Brain microvascular endothelial cell (primary cell): ENCODE results near the gene EXT2.

Experiments
- DNase-seq: peaks from one replicate; pipeline ENCODE4 v3.0.0-alpha.2; 2020
- H3K27ac ChIP-seq: fragments of 250-450 bp; sonication (Bioruptor Pico); 2 replicates; pipeline ENCODE4 v1.5.1; 2020; ENCODE audit warnings: mild to moderate bottlenecking, moderate library complexity
- H3K27me3 ChIP-seq: fragments of 250-450 bp; sonication (Bioruptor Pico); replicated peaks from 2 replicates; pipeline ENCODE4 v1.5.1; 2020; ENCODE audit warnings: mild to moderate bottlenecking
- H3K36me3 ChIP-seq: fragments of 250-450 bp; sonication (Bioruptor Pico); replicated peaks from 2 replicates; pipeline ENCODE4 v1.5.1; 2020; ENCODE audit warnings: mild to moderate bottlenecking
- H3K4me3 ChIP-seq: 2 replicates; pipeline ENCODE4 v1.5.1; 2011; ENCODE audit warnings: low read depth, mild to moderate bottlenecking, control low read depth, low read length, moderate library complexity
- in situ Hi-C: cut with HindIII; loops from 2 replicates; pipeline ENCODE4 v1.10.0; 2017; ENCODE audit warnings: low sequenced_read_pairs, low pct_ligation_motif_present
- TF ChIP-seq, protein P1 (sequence below): IDR thresholded peaks from 2 replicates; pipeline ENCODE4 v1.5.1; 2011; ENCODE audit warnings: low read depth, mild to moderate bottlenecking, moderate library complexity, low read length, control low read depth, inconsistent platforms; ENCODE audit errors: missing control alignments

Gene EXT2

GRCh38 chr11:44266056-44266780 lies 170.7 kb downstream of the EXT2 start:
- no peaks in the 10 kb centered on the region for H3K27me3 ChIP-seq

DNA sequence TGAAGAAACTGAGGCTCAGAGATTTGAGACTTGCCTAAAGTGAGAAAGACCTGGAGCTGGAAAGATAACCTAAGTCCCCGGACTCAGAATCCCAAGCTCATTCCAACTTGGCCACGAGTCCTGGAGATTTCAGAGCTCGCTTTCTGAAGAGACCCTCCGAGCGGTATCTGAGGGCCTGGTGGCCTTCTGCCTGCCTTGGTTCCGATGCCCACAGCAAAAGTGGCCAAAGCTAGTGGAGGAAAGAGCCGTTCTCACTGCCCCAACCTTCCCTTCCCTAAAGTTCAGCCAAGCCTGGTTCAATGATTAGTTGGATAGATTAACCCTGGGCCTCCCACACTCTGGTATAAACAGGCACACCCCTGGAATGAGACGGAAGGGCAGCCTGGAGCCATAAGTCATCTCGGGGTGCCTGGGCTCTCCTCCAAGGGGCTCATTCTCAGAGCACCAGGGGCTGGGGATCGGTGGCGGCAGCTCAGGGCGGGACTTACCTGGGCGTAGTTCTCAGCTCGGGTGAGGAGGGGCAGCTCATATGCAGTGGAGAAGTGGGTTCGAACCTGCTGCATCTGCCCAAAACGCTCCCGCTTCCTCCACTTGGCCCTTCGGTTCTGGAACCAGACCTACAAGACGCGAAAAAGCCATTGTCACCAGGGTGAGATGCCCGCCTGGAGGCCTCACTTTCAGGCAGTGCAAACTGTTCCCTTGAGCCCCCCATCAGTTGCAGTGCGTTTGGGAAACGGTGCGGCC lies 171.7 kb downstream of the EXT2 start:
- DNase-seq = no peak
- H3K27me3 ChIP-seq = no peaks in the 10 kb centered on the region
- H3K4me3 ChIP-seq = no peak overlapping the region
- no peak overlapping the region for H3K27ac ChIP-seq
- TF ChIP-seq, protein P1, sequence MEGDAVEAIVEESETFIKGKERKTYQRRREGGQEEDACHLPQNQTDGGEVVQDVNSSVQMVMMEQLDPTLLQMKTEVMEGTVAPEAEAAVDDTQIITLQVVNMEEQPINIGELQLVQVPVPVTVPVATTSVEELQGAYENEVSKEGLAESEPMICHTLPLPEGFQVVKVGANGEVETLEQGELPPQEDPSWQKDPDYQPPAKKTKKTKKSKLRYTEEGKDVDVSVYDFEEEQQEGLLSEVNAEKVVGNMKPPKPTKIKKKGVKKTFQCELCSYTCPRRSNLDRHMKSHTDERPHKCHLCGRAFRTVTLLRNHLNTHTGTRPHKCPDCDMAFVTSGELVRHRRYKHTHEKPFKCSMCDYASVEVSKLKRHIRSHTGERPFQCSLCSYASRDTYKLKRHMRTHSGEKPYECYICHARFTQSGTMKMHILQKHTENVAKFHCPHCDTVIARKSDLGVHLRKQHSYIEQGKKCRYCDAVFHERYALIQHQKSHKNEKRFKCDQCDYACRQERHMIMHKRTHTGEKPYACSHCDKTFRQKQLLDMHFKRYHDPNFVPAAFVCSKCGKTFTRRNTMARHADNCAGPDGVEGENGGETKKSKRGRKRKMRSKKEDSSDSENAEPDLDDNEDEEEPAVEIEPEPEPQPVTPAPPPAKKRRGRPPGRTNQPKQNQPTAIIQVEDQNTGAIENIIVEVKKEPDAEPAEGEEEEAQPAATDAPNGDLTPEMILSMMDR = no peak
- no peaks in the 10 kb centered on the region for H3K36me3 ChIP-seq
- in situ Hi-C loops = no loop called here

More at GRCh38 chr11:44266056-44266780, 170.7 kb downstream of the EXT2 start:
- TF ChIP-seq, protein P1 = no peak
- Histone ChIP-seq H3K27ac (no peak overlapping the region), H3K4me3 (no peak overlapping the region), H3K36me3 (no peaks in the 10 kb centered on the region)
- no peak for DNase-seq
- in situ Hi-C loops = no loop called here

DNA sequence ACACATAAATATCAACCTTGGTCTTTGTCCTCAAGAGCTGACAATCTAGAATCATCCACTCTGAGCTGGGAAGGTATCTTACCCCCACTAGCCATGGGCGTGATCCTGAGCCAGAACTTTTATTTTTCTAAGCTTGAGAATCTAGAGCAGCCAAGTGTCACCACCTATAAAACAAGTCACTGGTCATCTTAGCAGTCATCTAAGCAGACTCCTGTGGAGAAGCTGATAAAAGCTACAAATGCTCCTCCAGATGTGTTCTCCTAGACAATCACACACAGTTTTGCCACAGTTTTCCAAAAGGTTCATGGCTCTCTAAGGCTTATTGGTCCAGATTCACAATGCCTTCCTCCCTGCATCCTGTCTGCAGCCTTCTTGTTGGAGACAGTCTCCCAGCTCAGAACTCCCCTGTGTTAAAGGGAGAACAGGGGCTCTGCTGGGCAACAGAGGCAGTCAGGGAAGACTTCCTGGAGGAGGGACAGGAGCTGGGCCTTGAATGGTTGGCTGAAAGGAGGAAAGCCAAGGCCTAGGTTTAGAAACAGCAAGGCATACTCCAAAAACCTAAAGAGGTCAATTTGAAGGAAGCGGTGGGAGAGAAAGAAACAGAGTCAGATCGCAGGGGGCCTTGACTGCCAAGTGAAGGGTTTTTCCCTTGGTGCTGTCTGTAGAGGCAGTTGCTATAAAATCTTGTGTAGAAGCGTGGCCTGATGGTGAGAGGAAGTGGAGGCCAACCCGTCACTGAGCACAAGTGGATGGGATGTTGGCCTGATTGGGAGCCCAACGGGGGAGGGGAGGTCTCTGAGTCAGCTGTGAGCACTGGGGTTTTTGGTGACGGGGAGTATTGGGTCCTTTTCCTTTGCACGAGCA lies 172.5 kb downstream of the EXT2 start:
- in situ Hi-C loops = no loop called here
- Histone ChIP-seq H3K27ac (no peak overlapping the region), H3K27me3 (no peaks in the 10 kb centered on the region), H3K36me3 (no peaks in the 10 kb centered on the region), H3K4me3 (no peak overlapping the region)
- no peak for DNase-seq
- TF ChIP-seq, protein P1 = no peak

DNA sequence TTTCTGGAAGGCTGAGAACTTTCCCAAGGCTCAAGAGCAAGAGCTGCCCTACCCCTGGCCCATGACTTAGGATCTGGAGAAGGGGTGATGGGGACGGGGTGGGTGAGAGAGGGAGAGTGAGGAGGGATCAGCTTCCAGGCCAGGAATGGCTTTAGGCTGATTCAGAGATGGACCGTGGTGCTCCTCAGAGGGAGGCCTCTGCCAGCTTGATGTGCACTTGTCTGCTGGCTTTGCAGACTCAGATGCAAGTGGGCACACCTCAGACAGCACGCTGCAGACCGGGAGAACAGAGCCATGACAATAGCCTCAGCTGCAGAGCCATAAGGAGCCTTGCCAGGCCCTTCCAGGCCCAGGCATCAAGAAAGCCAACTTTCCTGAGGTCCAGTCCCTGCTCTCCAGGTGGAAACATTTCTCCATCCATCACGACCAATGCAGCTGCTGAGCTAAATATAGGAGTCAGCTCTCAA lies 173.2 kb downstream of the EXT2 start:
- Histone ChIP-seq H3K27ac (no peak overlapping the region), H3K27me3 (no peaks in the 10 kb centered on the region), H3K4me3 (no peak overlapping the region), H3K36me3 (no peaks in the 10 kb centered on the region)
- TF ChIP-seq, protein P1 = no peak
- in situ Hi-C loops = no loop called here
- no peak for DNase-seq

GRCh38 chr11:44269369-44270351 lies 174.2 kb downstream of the EXT2 start:
- Histone ChIP-seq H3K27me3 (no peaks in the 10 kb centered on the region), H3K4me3 (peak overlapping the region; percentile 30), H3K36me3 (no peaks in the 10 kb centered on the region), H3K27ac (peak overlapping the region; percentile 82)
- DNase-seq = peak; percentile 80
- in situ Hi-C loops = no loop called here
- TF ChIP-seq, protein P1 = no peak
